HepG2 (cell line): ENCODE measurements around the gene TANGO6. TPM values are rescaled to one million over a fixed set of nuclear protein-coding genes. Genes with fewer than 3 reads are reported as not detected.
A peak's percentile ranks its signal among the peaks of the same experiment; 100 is the strongest.

ENCODE experiments used
- AKAP8 ChIP-seq: sonication (generic); formaldehyde crosslinking; IDR thresholded peaks from 2 replicates; pipeline ENCODE4 v1.5.1; 2020; ENCODE audit warnings: mild to moderate bottlenecking, missing genetic modification reagents
- HOXA9 ChIP-seq: sonication (generic); formaldehyde crosslinking; IDR thresholded peaks from 2 replicates; pipeline ENCODE4 v1.8.1; 2022; ENCODE audit warnings: missing genetic modification reagents, mild to moderate bottlenecking, moderate library complexity, borderline replicate concordance
- IRF9 ChIP-seq: sonication (generic); formaldehyde crosslinking; IDR thresholded peaks from 2 replicates; pipeline ENCODE4 v1.8.0; 2022; ENCODE audit warnings: missing genetic modification reagents, mild to moderate bottlenecking, borderline replicate concordance
- NFIB ChIP-seq: sonication (generic); formaldehyde crosslinking; IDR thresholded peaks from 2 replicates; pipeline ENCODE4 v1.9.0; 2021; ENCODE audit warnings: missing genetic modification reagents, mild to moderate bottlenecking, borderline replicate concordance
- RARA ChIP-seq: IDR thresholded peaks from 2 replicates; pipeline ENCODE4 v1.6.1; 2016; ENCODE audit warnings: missing genetic modification reagents, missing compliant biosample characterization
- SAP130 ChIP-seq: IDR thresholded peaks from 2 replicates; pipeline ENCODE4 v1.6.1; 2016; ENCODE audit warnings: low read depth
- SKIL ChIP-seq: sonication (generic); formaldehyde crosslinking; IDR thresholded peaks from 2 replicates; pipeline ENCODE4 v1.8.0; 2022; ENCODE audit warnings: missing genetic modification reagents, mild to moderate bottlenecking, moderate library complexity, borderline replicate concordance
- SPEN ChIP-seq: sonication (generic); formaldehyde crosslinking; IDR thresholded peaks from 2 replicates; pipeline ENCODE4 v1.5.1; 2020; ENCODE audit warnings: low read depth, mild to moderate bottlenecking, missing genetic modification reagents
- STAG1 ChIP-seq: sonication (generic); formaldehyde crosslinking; IDR thresholded peaks from 2 replicates; pipeline ENCODE4 v1.4.0; 2020; ENCODE audit warnings: missing genetic modification reagents
- TARDBP ChIP-seq: sonication (generic); formaldehyde crosslinking; IDR thresholded peaks from 2 replicates; pipeline ENCODE4 v1.8.0; 2022; ENCODE audit warnings: mild to moderate bottlenecking, missing genetic modification reagents
- TCF7L2 ChIP-seq: IDR thresholded peaks from 2 replicates; pipeline ENCODE4 v1.6.1; 2011; ENCODE audit warnings: mild to moderate bottlenecking, low read depth, low read length, moderate library complexity
- TEAD3 ChIP-seq: optimal IDR thresholded peaks from 2 replicates; pipeline ENCODE3; 2016; ENCODE audit warnings: borderline replicate concordance
- TP53 ChIP-seq: sonication (generic); formaldehyde crosslinking; conservative IDR thresholded peaks from 2 replicates; pipeline ENCODE4 v1.4.0; 2020; ENCODE audit warnings: missing genetic modification reagents
- ZNF281 ChIP-seq: sonication (generic); formaldehyde crosslinking; IDR thresholded peaks from 2 replicates; pipeline ENCODE4 v1.4.0; 2020; ENCODE audit warnings: missing genetic modification reagents, borderline replicate concordance
- ZNF331 ChIP-seq: sonication (generic); formaldehyde crosslinking; IDR thresholded peaks from 2 replicates; pipeline ENCODE4 v1.4.0; 2020; ENCODE audit warnings: missing genetic modification reagents
- ZNF446 ChIP-seq: sonication (generic); formaldehyde crosslinking; IDR thresholded peaks from 2 replicates; pipeline ENCODE4 v1.5.0; 2020; ENCODE audit warnings: mild to moderate bottlenecking, missing genetic modification reagents
- ZNF782 ChIP-seq: sonication (generic); formaldehyde crosslinking; IDR thresholded peaks from 2 replicates; pipeline ENCODE4 v1.4.0; 2020; ENCODE audit warnings: missing genetic modification reagents, mild to moderate bottlenecking, borderline replicate concordance
- ZUFSP ChIP-seq: sonication (generic); formaldehyde crosslinking; IDR thresholded peaks from 2 replicates; pipeline ENCODE4 v1.9.0; 2021; ENCODE audit warnings: missing genetic modification reagents, mild to moderate bottlenecking, borderline replicate concordance
- polyA plus RNA-seq, 8 experiments: library from polyadenylated mRNA; depleted of rRNA in 3 of 8; stranded (reverse) in 7 of 8; unstranded in 1 of 8; fragments of >200 nt; fragmentation: Illumina TruSeq in 4 of 8; extraction: Trizol in 4 of 8; gene quantifications; 2 replicates each; pipeline versions ENCODE4 v1.2.1 to v1.2.3, GENCODE V29; 2011 to 2016; ENCODE audit warnings: low read depth in 4 of 8, missing spikeins in 1 of 8, mixed read lengths in 1 of 8; ENCODE audit not compliant: insufficient read depth in 1 of 8
- total RNA-seq, 5 experiments: library from RNA; depleted of rRNA; stranded (reverse); fragments of >200 nt; fragmentation: Illumina TruSeq; extraction: Trizol; gene quantifications; 2 replicates each; pipeline ENCODE4 v1.2.3, GENCODE V29; 2016; ENCODE audit warnings: low read depth in 1 of 5
- TF ChIP-seq, protein P1 (sequence below): IDR thresholded peaks from 2 replicates; pipeline ENCODE4 v1.6.1; 2016; ENCODE audit warnings: low read depth

Gene TANGO6
- total and polyA plus RNA-seq, 2 of the 13 experiments (the other 11 are each of a cell fraction or from before 2014, with no cell fraction given), result 7.2 to 13.3 TPM

DNA sequence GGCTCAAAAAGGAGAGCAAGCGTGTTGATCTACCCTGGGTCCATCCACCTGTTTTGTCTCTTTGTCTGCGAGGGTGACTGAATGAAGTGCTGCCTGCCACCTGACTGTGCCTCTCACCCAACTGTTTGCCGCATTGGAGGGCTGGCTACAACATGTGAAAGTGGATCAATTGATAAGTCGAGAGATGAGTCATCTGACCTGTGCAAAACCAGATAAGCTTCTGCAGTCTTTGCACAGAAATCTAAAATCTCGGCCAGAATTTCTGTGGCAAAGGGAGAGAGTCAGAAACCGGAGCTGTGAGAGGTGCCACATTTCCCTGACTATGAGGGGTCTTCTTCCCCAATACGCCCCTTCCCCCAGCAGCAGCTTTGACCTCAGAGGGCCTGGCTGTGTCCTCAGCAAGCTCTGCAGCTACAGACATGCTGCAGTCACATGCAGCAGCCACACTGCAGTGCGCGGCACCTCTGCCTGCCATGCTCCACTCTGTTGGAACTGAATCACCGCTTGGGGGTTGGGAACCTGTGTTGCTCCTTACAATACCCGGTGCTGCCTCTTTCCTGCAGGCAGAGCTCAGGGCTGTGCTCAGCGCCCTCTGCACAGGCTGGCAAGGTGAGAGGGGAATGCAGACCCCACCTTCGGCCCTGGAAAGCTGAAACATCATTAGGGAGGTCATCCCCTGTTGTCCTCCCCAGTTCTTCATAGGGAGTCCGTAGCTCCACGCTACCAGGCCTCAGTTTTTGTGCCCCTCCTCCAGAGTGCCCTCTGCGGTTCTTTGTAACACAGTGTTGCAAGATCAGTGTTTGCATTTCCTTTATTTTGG lies 246.0 kb downstream of the TANGO6 start (continued):
- peak; percentile 76; the same call in 1 of the 2 replicates for TF ChIP-seq HOXA9 (CRISPR knock-in tag)
- peak; percentile 6; the same call in 1 of the 2 replicates for TF ChIP-seq RARA (CRISPR knock-in tag)
- peak; percentile 68 for TF ChIP-seq SAP130 (CRISPR knock-in tag)
- TF ChIP-seq NFIB (CRISPR knock-in tag), result peak; percentile 84; the same call in 1 of the 2 replicates
- TF ChIP-seq SPEN (CRISPR knock-in tag), result peak; percentile 40; the same call in 1 of the 2 replicates
- peak; percentile 77; the same call in 1 of the 2 replicates for TF ChIP-seq AKAP8 (CRISPR knock-in tag)
- no peak for TF ChIP-seq ZNF446
- 0 out of 2 replicates have a peak, but pooled peaks have one; percentile 37 for TF ChIP-seq TP53 (CRISPR knock-in tag)
- TF ChIP-seq, protein P1, sequence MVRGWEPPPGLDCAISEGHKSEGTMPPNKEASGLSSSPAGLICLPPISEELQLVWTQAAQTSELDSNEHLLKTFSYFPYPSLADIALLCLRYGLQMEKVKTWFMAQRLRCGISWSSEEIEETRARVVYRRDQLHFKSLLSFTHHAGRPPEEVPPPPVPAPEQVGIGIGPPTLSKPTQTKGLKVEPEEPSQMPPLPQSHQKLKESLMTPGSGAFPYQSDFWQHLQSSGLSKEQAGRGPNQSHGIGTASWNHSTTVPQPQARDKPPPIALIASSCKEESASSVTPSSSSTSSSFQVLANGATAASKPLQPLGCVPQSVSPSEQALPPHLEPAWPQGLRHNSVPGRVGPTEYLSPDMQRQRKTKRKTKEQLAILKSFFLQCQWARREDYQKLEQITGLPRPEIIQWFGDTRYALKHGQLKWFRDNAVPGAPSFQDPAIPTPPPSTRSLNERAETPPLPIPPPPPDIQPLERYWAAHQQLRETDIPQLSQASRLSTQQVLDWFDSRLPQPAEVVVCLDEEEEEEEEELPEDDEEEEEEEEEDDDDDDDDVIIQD (CRISPR knock-in tag), result no peak
- peak; percentile 73; the same call in 1 of the 2 replicates for TF ChIP-seq IRF9 (CRISPR knock-in tag)
- 0 out of 2 replicates have a peak, but pooled peaks have one; percentile 53 for TF ChIP-seq TARDBP (CRISPR knock-in tag)
- TF ChIP-seq ZNF331, result peak; percentile 42; the same call in 1 of the 2 replicates
- TF ChIP-seq TEAD3 (CRISPR knock-in tag), result peak; percentile 59
- TF ChIP-seq ZUFSP (CRISPR knock-in tag), result no peak
- TF ChIP-seq ZNF782 (CRISPR knock-in tag), result no peak
- peak; percentile 82 for TF ChIP-seq ZNF281 (CRISPR knock-in tag)
- peak; percentile 23 for TF ChIP-seq STAG1 (CRISPR knock-in tag)
- no peak for TF ChIP-seq SKIL (CRISPR knock-in tag)
- TF ChIP-seq TCF7L2, result no peak
